NCI-H1417 treated with DMSO at 0.1 percent for 48 hours (cell line): ENCODE results near the gene UBXN10.
"Not testable (repeated sequence)": the region's sequence is repeated elsewhere in the genome, so short reads cannot be mapped to it uniquely, and the experiment has no call there.

Experiments
- DNase-seq: peaks from one replicate; lab custom pipeline; 2025; lab: John Stamatoyannopoulos, UW

UBXN10 gene

GRCh38 chr1:20202166-20202565, 16.3 kb downstream of the UBXN10 start:
- no peak for DNase-seq

- DNase-seq, result no peak
Observed at GRCh38 chr1:20207546-20207945, 21.6 kb downstream of the UBXN10 start.

GRCh38 chr1:20209471-20209870, 23.6 kb downstream of the UBXN10 start:
- DNase-seq, result no peak

- no peak for DNase-seq
Observed at GRCh38 chr1:20210736-20211460, 25.0 kb downstream of the UBXN10 start.

- DNase-seq, result no peak
Observed at GRCh38 chr1:20211511-20211931, 25.6 kb downstream of the UBXN10 start.

GRCh38 chr1:20212085-20212684, 26.3 kb downstream of the UBXN10 start:
- no peak for DNase-seq

GRCh38 chr1:20212685-20213331, 26.9 kb downstream of the UBXN10 start:
- peak; percentile 45 for DNase-seq

GRCh38 chr1:20215716-20216115, 29.8 kb downstream of the UBXN10 start:
- DNase-seq, result no peak

GRCh38 chr1:20216574-20216973, 30.7 kb downstream of the UBXN10 start:
- no peak for DNase-seq

- DNase-seq, result not testable (repeated sequence)
Observed at GRCh38 chr1:20219053-20219452, 33.2 kb downstream of the UBXN10 start.

GRCh38 chr1:20220036-20220435, 34.1 kb downstream of the UBXN10 start:
- no peak for DNase-seq

- DNase-seq, result no peak
Observed at GRCh38 chr1:20223106-20223505, 37.2 kb downstream of the UBXN10 start.

- DNase-seq, result no peak
Observed at GRCh38 chr1:20223551-20224419, 37.9 kb downstream of the UBXN10 start.

GRCh38 chr1:20224546-20224945, 38.6 kb downstream of the UBXN10 start:
- no peak for DNase-seq

- DNase-seq, result no peak
Observed at GRCh38 chr1:20227704-20228103, 41.8 kb downstream of the UBXN10 start.

GRCh38 chr1:20228314-20228825, 42.5 kb downstream of the UBXN10 start:
- DNase-seq, result no peak

- no peak for DNase-seq
Observed at GRCh38 chr1:20229171-20229570, 43.3 kb downstream of the UBXN10 start.

GRCh38 chr1:20232564-20232963, 46.7 kb downstream of the UBXN10 start:
- DNase-seq, result not testable (repeated sequence)

GRCh38 chr1:20233394-20233793, 47.5 kb downstream of the UBXN10 start:
- no peak for DNase-seq

GRCh38 chr1:20233866-20234265, 48.0 kb downstream of the UBXN10 start:
- no peak for DNase-seq

- DNase-seq, result no peak
Observed at GRCh38 chr1:20234788-20235535, 49.1 kb downstream of the UBXN10 start.
